D721Med (cell line): Measurements from ENCODE around the gene ADAMTS9.

Experiments
- DNase-seq: peaks from one replicate; pipeline ENCODE4 v3.0.0; 2011; ENCODE audit warnings: low spot score; ENCODE audit not compliant: insufficient read length
- FAIRE-seq: peaks from 2 replicates; lab custom pipeline; 2011; peaks lifted over from hg19 to GRCh38; lab: Jason Lieb, UNC
- TF ChIP-seq, protein P1 (sequence below): IDR thresholded peaks from 2 replicates; pipeline ENCODE4 v1.5.1; 2012; ENCODE audit warnings: mild to moderate bottlenecking, control low read depth; ENCODE audit not compliant: insufficient read depth; ENCODE audit errors: missing control alignments

The ADAMTS9 gene

DNA sequence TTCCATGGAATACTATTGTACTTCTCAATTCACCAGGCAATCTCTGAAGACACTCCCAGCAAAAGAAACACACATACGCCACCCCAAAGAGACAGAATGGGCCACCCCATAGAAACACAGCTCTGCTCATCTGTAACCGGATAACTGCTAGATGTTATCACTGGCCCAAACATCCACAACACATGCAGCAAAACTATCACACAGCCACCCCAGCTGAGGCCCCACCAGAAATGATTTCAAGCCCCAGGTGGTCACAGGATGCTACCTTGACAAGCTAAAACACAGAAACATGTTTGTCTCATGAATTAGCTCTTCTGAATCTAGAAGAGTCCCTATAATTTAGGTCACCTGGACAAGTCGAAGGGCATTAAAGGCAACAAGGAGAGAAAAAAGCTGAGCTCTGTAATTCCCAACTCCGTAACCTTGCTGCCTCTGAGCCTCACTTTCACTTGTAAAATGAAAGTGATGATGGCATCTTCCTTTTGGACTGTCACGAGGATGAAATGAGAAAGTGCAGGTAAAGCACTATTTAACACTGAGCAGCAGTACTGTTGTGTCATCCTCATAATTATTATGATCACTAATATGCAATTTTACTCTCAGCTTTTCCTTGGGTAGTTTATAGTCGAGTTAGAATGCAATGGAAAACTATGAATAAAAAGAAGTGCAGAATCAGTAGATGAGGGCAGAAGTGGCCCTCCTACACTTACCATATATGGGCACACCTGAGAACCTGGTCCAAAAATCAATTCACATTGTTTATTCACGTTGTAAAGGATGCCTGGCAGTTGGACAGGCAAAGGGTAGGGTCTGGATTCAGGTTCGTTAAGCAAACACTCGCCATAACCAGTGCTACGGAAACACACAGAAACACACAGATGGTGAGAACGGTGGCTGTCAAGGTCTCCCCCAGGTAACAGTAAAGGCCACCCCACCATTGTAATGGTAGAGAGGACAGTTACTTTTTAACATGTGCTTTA lies 38.6 kb downstream of the ADAMTS9 start:
- FAIRE-seq (no peak), DNase-seq (no peak)
- TF ChIP-seq, protein P1, sequence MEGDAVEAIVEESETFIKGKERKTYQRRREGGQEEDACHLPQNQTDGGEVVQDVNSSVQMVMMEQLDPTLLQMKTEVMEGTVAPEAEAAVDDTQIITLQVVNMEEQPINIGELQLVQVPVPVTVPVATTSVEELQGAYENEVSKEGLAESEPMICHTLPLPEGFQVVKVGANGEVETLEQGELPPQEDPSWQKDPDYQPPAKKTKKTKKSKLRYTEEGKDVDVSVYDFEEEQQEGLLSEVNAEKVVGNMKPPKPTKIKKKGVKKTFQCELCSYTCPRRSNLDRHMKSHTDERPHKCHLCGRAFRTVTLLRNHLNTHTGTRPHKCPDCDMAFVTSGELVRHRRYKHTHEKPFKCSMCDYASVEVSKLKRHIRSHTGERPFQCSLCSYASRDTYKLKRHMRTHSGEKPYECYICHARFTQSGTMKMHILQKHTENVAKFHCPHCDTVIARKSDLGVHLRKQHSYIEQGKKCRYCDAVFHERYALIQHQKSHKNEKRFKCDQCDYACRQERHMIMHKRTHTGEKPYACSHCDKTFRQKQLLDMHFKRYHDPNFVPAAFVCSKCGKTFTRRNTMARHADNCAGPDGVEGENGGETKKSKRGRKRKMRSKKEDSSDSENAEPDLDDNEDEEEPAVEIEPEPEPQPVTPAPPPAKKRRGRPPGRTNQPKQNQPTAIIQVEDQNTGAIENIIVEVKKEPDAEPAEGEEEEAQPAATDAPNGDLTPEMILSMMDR, result no peak

DNA sequence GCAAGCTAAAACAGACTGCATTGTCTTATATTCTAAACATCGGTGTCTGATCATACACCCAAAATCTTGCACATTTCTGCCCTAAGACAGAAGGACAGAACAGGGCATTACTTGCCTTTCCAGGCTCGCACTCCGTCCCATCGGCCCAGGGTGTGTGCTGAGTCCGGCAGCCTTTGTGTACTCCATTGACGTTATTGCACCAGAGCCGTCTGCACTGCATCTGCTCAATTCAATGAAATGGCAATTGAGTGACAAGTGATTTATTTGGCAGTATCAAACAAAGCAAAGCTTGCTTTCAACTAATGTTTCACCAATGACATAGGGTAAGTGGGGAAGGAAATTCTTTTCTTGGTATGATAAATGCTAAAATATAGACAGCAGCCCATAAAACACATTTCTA lies 40.0 kb downstream of the ADAMTS9 start:
- no peak for FAIRE-seq
- TF ChIP-seq, protein P1, result no peak
- no peak for DNase-seq

DNA sequence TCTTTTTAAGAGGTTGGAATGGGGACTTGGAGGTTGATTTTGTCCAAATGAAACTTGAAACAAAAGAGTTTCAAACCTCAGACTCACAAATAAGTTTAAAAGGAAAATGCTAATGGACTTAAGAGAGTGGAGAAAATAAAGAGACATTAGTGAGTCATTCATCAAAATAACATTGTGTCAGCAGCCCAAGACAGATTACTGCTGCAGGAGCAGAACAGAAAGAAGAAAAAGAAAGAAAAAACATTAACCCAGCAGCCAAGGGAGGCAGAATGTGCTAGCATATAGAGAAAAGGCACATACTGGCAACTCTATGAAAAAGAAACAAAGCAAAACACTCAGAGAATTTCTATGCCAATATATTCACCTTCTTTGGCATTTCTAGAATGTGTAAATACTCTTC lies 42.6 kb downstream of the ADAMTS9 start:
- DNase-seq (no peak), FAIRE-seq (no peak)
- TF ChIP-seq, protein P1, result no peak

DNA sequence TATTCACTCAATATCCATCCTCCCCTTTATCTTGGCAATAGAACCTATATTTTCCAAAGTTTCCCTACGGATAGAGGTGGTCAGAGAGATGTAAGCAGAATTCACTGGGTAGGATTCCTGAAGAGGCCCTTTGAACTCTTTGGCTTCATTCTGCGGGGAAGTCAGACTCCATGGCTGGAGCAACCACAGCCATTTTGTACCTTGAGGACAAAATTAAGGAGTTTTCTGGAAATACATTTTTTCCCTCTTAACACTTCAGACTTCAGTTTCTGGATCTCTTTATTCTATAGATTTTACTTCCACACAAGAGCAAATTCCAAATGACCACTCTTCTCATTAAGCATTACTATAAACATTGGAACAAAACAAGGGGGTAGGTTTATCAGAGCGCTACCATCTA lies 43.3 kb downstream of the ADAMTS9 start:
- TF ChIP-seq, protein P1, result no peak
- DNase-seq, result no peak
- no peak for FAIRE-seq

DNA sequence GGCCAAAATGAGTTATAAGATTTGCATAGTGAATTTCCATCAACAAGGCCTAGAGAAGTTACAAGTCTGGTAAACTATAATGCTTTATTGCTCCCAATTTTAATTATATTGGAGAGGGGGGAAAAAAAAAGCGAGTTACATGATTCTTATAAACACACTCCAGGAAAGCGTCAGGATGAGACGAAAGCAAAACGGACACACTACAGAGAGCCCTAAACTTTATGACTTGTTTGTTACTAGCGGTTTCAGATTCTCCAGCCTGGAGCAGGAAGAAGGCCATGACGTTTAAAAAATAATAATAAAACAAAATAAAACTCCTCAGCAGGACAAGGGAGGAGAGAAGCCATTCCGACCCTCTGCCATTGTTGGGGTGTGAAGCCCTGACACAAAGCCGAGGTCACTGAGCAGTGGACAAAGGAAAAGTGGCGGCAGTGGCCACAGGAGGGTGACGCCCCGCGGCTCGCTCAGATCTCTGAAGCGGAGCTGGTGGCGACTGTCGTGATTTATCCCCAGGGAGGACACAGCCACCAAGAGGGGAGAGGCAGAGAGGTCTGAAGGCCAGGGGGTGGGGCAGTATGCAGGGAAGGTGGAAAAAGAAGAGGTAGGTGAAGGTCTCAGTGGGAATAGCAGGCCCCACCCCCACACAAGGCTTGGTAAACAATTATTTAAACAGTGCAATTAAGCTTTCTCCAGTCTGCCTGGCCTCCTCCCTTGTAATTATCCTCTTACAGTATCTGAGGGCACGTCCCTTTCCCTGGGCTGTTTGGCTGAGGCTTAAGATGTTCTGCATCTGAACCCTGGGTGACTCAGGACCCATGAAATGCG lies 45.3 kb downstream of the ADAMTS9 start:
- DNase-seq (peak; percentile 53), FAIRE-seq (peak; percentile 80)
- TF ChIP-seq, protein P1, result no peak

DNA sequence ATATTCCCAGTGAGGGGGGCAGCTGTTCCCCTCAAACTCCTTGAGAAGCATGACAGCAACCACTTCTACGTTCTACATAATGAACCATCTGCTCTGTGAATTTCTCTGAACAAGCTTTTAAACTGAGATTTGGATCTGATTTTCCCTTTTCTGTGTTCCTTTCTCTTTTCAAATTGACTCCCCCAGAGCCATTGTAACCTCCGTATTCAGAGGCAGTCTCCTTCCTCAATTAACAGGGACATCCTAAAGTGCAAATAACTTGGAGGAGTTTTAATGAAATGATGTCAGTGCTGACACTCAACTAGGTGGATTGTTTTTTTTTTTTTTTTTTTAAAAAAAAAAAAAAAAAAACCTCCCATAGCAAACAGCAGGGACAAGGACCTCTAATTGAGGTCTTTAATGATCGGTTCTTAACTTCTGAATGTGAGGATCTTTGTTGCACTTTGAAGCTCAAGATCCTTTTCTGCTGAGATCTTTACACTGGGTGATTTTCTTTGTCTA lies 48.8 kb downstream of the ADAMTS9 start:
- no peak for FAIRE-seq
- DNase-seq, result no peak
- TF ChIP-seq, protein P1, result no peak
